PC-9 (cell line): ENCODE results near the gene KRTAP6-3. TPM values are rescaled to one million over a fixed set of nuclear protein-coding genes. Genes with fewer than 3 reads are reported as not detected.

ENCODE experiments used
- BruUV-seq: library from RNA; stranded (reverse); fragments of 400-500 nt; replicated peaks from 2 replicates; lab custom pipeline; 2021; lab: Mats Ljungman, UMichigan
- CTCF ChIA-PET: fragments of 300-600 bp; sonication (Branson Sonifier 250); formaldehyde crosslinking; loops from one replicate; lab custom pipeline; 2022; ENCODE audit warnings: antibody characterized with exemption; lab: Charles Lee
- POLR2A ChIA-PET: fragments of 300-600 bp; sonication (Branson Sonifier 250); formaldehyde crosslinking; loops from one replicate; lab custom pipeline; 2022; ENCODE audit warnings: antibody characterized with exemption; ENCODE audit not compliant: unreplicated experiment; lab: Charles Lee
- DNase-seq, 2 experiments: peaks; one replicate each; pipeline versions ENCODE4 v3.0.0 to v3.0.0-alpha.2; 2015 to 2022; ENCODE audit warnings: mixed read lengths in 1 of 2
- H2AFZ ChIP-seq: fragments of 200-600 bp; sonication (generic); 2 replicates; pipeline ENCODE4 v1.8.1; 2017; ENCODE audit warnings: antibody characterized with exemption
- H3F3A ChIP-seq: fragments of 200-600 bp; sonication (generic); 2 replicates; pipeline ENCODE4 v1.8.1; 2017; ENCODE audit warnings: antibody characterized with exemption, mild to moderate bottlenecking, low read depth; ENCODE audit not compliant: insufficient read depth
- H3K27ac ChIP-seq: fragments of 200-600 bp; sonication (generic); 2 replicates; pipeline ENCODE4 v1.6.1; 2016; ENCODE audit warnings: mixed run types
- H3K27me3 ChIP-seq: fragments of 200-600 bp; sonication (generic); 2 replicates; pipeline ENCODE4 v1.6.1; 2016; ENCODE audit warnings: low read depth, mixed run types; ENCODE audit not compliant: insufficient read depth
- H3K36me3 ChIP-seq: fragments of 200-600 bp; sonication (generic); 2 replicates; pipeline ENCODE4 v1.6.1; 2016; ENCODE audit warnings: low read depth, mixed run types
- H3K4me1 ChIP-seq: fragments of 200-600 bp; sonication (generic); replicated peaks from 2 replicates; pipeline ENCODE4 v1.6.1; 2016; ENCODE audit warnings: mixed run types; ENCODE audit not compliant: insufficient read depth
- H3K4me2 ChIP-seq: fragments of 200-600 bp; sonication (generic); 2 replicates; pipeline ENCODE4 v1.6.1; 2017; ENCODE audit warnings: mixed run types
- H3K4me3 ChIP-seq: fragments of 200-600 bp; sonication (generic); 2 replicates; pipeline ENCODE4 v1.6.1; 2016; ENCODE audit warnings: mixed run types
- H3K79me2 ChIP-seq: fragments of 200-600 bp; sonication (generic); 2 replicates; pipeline ENCODE4 v1.6.1; 2017; ENCODE audit warnings: low read depth, mixed run types
- H3K9me2 ChIP-seq: fragments of 200-600 bp; sonication (generic); 2 replicates; pipeline ENCODE4 v1.8.1; 2017; ENCODE audit warnings: mild to moderate bottlenecking; ENCODE audit not compliant: insufficient read depth
- H3K9me3 ChIP-seq: fragments of 200-600 bp; sonication (generic); 2 replicates; pipeline ENCODE4 v1.8.1; 2016; ENCODE audit warnings: low read depth; ENCODE audit not compliant: insufficient read depth
- H4K20me1 ChIP-seq: fragments of 200-600 bp; sonication (generic); 2 replicates; pipeline ENCODE4 v1.8.1; 2017; ENCODE audit not compliant: insufficient read depth
- CTCF ChIP-seq: fragments of 200-600 bp; sonication (generic); conservative IDR thresholded peaks from 2 replicates; pipeline ENCODE4 v1.6.1; 2017; ENCODE audit warnings: mixed run types, antibody characterized with exemption, mild to moderate bottlenecking, moderate library complexity
- EZH2 ChIP-seq: fragments of 200-600 bp; sonication (generic); IDR thresholded peaks from 2 replicates; pipeline ENCODE4 v1.8.0; 2017; ENCODE audit warnings: antibody characterized with exemption, low read depth
- intact Hi-C: fragments of 100-400 bp; cut with micrococcal nuclease; formaldehyde crosslinking; loops from one replicate; pipeline ENCODE4 v1.10.0; 2022; ENCODE audit not compliant: unreplicated experiment
- total RNA-seq: library from RNA; stranded (reverse); gene quantifications from 2 replicates; pipeline ENCODE4 v1.2.3, GENCODE V29; 2021

KRTAP6-3 gene
- total RNA-seq, 1 experiment from 2014 or later = not detected

GRCh38 chr21:30563630-30564029 is 28.6 kb upstream of the KRTAP6-3 start:
- ChIA-PET POLR2A (no interaction called here), CTCF (no interaction called here)
- H3K4me1 ChIP-seq = no peaks in the 10 kb centered on the region
- H3F3A ChIP-seq = no peaks in the 10 kb centered on the region
- H3K4me3 ChIP-seq = no peak overlapping the region
- no peak overlapping the region for H2AFZ ChIP-seq
- no peaks in the 10 kb centered on the region for H3K9me2 ChIP-seq
- no peak overlapping the region for H3K27ac ChIP-seq
- no peaks in the 10 kb centered on the region for H3K36me3 ChIP-seq
- no peaks in the 10 kb centered on the region for H3K27me3 ChIP-seq
- TF ChIP-seq EZH2 (no peak), CTCF (no peak)
- H4K20me1 ChIP-seq = no peaks in the 10 kb centered on the region
- H3K4me2 ChIP-seq = no peak overlapping the region
- BruUV-seq = no TSS peak
- no peaks in the 10 kb centered on the region for H3K79me2 ChIP-seq
- H3K9me3 ChIP-seq = no peaks in the 10 kb centered on the region
- DNase-seq = no peak
- intact Hi-C loops = no loop called here

GRCh38 chr21:30567617-30568016 is 24.6 kb upstream of the KRTAP6-3 start:
- Histone ChIP-seq H3K4me2 (no peak overlapping the region), H3K27ac (no peak overlapping the region), H3K79me2 (no peaks in the 10 kb centered on the region), H3K9me3 (no peaks in the 10 kb centered on the region), H2AFZ (no peak overlapping the region), H3K4me3 (no peak overlapping the region), H3K4me1 (no peaks in the 10 kb centered on the region), H3K9me2 (no peaks in the 10 kb centered on the region), H3F3A (no peaks in the 10 kb centered on the region), H3K36me3 (no peaks in the 10 kb centered on the region), H3K27me3 (no peaks in the 10 kb centered on the region), H4K20me1 (no peaks in the 10 kb centered on the region)
- TF ChIP-seq EZH2 (no peak), CTCF (no peak)
- no peak for DNase-seq
- CTCF ChIA-PET = no interaction called here
- BruUV-seq = no TSS peak
- intact Hi-C loops = no loop called here
- POLR2A ChIA-PET = no interaction called here

- no peaks in the 10 kb centered on the region for H3K27me3 ChIP-seq
- intact Hi-C loops = no loop called here
- no peaks in the 10 kb centered on the region for H3K79me2 ChIP-seq
- no peaks in the 10 kb centered on the region for H3F3A ChIP-seq
- H2AFZ ChIP-seq = no peak overlapping the region
- H4K20me1 ChIP-seq = no peaks in the 10 kb centered on the region
- ChIA-PET POLR2A (no interaction called here), CTCF (no interaction called here)
- no peak overlapping the region for H3K4me3 ChIP-seq
- H3K9me3 ChIP-seq = no peaks in the 10 kb centered on the region
- H3K9me2 ChIP-seq = no peaks in the 10 kb centered on the region
- H3K4me1 ChIP-seq = no peaks in the 10 kb centered on the region
- no TSS peak for BruUV-seq
- no peaks in the 10 kb centered on the region for H3K36me3 ChIP-seq
- no peak overlapping the region for H3K27ac ChIP-seq
- no peak for DNase-seq
- no peak overlapping the region for H3K4me2 ChIP-seq
- TF ChIP-seq EZH2 (no peak), CTCF (no peak)
These were observed 14.5 kb upstream of the KRTAP6-3 start for GRCh38 chr21:30577766-30578165.
